Transverse colon (tissue), 4 donors: ENCODE measurements around the gene ALOX15. TPM values are rescaled to one million over a fixed set of nuclear protein-coding genes. Genes with fewer than 3 reads are reported as not detected.

Experiments used
- DNase-seq: peaks from one replicate; pipeline ENCODE4 v3.0.0-alpha.2; 2019
- H3K27ac ChIP-seq, 4 donors: fragments of 200-600 bp; sonication (generic); 2 replicates each; pipeline ENCODE4 v1.5.1; 2016 to 2018; ENCODE audit warnings: inconsistent platforms in 4 of 4
- H3K27me3 ChIP-seq: fragments of 200-600 bp; sonication (generic); 2 replicates; pipeline ENCODE4 v1.5.1; 2017; ENCODE audit warnings: inconsistent platforms
- H3K36me3 ChIP-seq, 4 donors: fragments of 200-600 bp; sonication (generic); 2 replicates each; pipeline ENCODE4 v1.5.1; 2017 to 2019; ENCODE audit warnings: inconsistent platforms in 4 of 4
- H3K4me1 ChIP-seq, 4 donors: fragments of 200-600 bp; sonication (generic); 2 replicates each; pipeline ENCODE4 v1.5.1; 2017 to 2020; ENCODE audit warnings: inconsistent platforms in 4 of 4
- H3K4me3 ChIP-seq, 4 donors: fragments of 200-600 bp; sonication (generic); 1 replicate in 1 of 4; 2 replicates in 3 of 4; pipeline versions ENCODE4 v1.5.1 to v1.6.1; 2017 to 2019; ENCODE audit warnings: inconsistent platforms in 4 of 4
- H3K9me3 ChIP-seq, 2 donors: fragments of 200-600 bp; sonication (generic); 2 replicates each; pipeline ENCODE4 v1.5.1; 2017 to 2019; ENCODE audit warnings: inconsistent platforms in 2 of 2
- EP300 ChIP-seq: sonication (generic); formaldehyde crosslinking; IDR thresholded peaks from one replicate; pipeline ENCODE4 v1.6.1; 2017; ENCODE audit warnings: antibody characterized with exemption, low read depth
- POLR2A ChIP-seq: fragments of 450-650 bp; IDR thresholded peaks from one replicate; pipeline ENCODE4 v1.6.1; 2016; ENCODE audit warnings: antibody characterized with exemption, mild to moderate bottlenecking, moderate library complexity
- POLR2AphosphoS5 ChIP-seq, 3 donors: sonication (generic); formaldehyde crosslinking; IDR thresholded peaks; one replicate each; pipeline ENCODE4 v1.6.1; 2016; ENCODE audit warnings: antibody characterized with exemption in 3 of 3
- WGBS, 2 donors: methylation state at CpG; one replicate each; pipeline ENCODE4 v1.1.5; 2018; ENCODE audit warnings: low coverage in 1 of 2; 5-methylcytosine and 5-hydroxymethylcytosine counted together
- in situ Hi-C, 4 donors: fragments of 200-750 bp; cut with MboI; loops; one replicate each; pipeline versions ENCODE4 v1.15.0 to v1.15.1; 2017; ENCODE audit warnings: low sequenced_read_pairs in 3 of 4, low pct_ligation_motif_present in 1 of 4, low pct_unique_long_range_greater_than_20kb in 1 of 4
- intact Hi-C: fragments of 100-400 bp; cut with DNase I; formaldehyde crosslinking; loops from one replicate; pipeline ENCODE4 v1.15.1; 2023; ENCODE audit warnings: low total_unique reads
- total RNA-seq, 4 donors: library from RNA; depleted of rRNA; stranded (reverse); fragments of >200 nt; gene quantifications; one replicate each; pipeline ENCODE4 v1.1.0, GENCODE V29; 2016
- TF ChIP-seq, protein P1 (sequence below), 5 experiments: fragments of 200-600 bp in 3 of 5; fragments of 450-650 bp in 2 of 5; sonication (generic) in 3 of 5; IDR thresholded peaks; 1 replicate in 2 of 5; 2 replicates in 3 of 5; pipeline ENCODE4 v1.5.1; 2016 to 2017; ENCODE audit warnings: antibody characterized with exemption in 5 of 5, inconsistent platforms in 3 of 5, mild to moderate bottlenecking in 2 of 5, moderate library complexity in 1 of 5

Gene ALOX15
- total RNA-seq, 4 donors from 2014 or later = 0.41 to 0.48 TPM; not detected in 2

DNA sequence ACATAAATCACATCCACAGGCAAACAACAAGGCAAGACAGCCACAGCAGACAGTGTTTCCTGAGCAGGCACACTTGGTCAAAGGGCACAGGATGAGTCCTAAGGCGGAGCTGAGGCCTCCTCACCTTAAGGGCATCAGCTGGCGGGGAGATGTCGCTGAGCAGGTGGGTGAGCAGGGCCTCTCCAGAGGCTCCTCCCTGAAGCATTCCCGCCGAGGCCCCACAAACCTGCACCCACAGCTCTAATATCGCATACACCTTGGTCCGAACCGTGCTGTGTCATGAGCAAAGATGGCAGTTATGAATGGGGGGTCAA, 33.2 kb upstream of the ALOX15 start:
- no peak for DNase-seq
- 94% methylated on average over 8 of the region's 8 CpGs; no CpG with 5 or more reads in 1 of the 2 donors for WGBS, 2 donors
- intact Hi-C loops (no loop called here), in situ Hi-C loops (no loop called here)
- Histone ChIP-seq H3K36me3 (peaks cover 0 to 53% (median 20%) of the 10 kb centered on the region in 4 donors), H3K27ac (no peak overlapping the region), H3K4me1 (no peaks in the 10 kb centered on the region), H3K27me3 (no peaks in the 10 kb centered on the region), H3K9me3 (no peaks in the 10 kb centered on the region), H3K4me3 (no peak overlapping the region)
- TF ChIP-seq EP300 = no peak

- H3K27me3 ChIP-seq = no peaks in the 10 kb centered on the region
- 92% methylated on average over 27 of the region's 27 CpGs; no CpG with 5 or more reads in 1 of the 2 donors for WGBS, 2 donors
- peaks cover 0 to 53% (median 20%) of the 10 kb centered on the region in 4 donors for H3K36me3 ChIP-seq
- H3K9me3 ChIP-seq = no peaks in the 10 kb centered on the region
- H3K4me1 ChIP-seq = no peaks in the 10 kb centered on the region
- in situ Hi-C loops = no loop called here
- H3K4me3 ChIP-seq = no peak overlapping the region
- no peak overlapping the region for H3K27ac ChIP-seq
- DNase-seq = no peak
- TF ChIP-seq POLR2AphosphoS5 (IDR thresholded peaks at IDR 0.05) (no peak), POLR2A (no peak), EP300 (no peak)
- intact Hi-C loops = no loop called here
Measured at GRCh38 chr17:4673986-4674684, 32.7 kb upstream of the ALOX15 start.

- H3K4me1 ChIP-seq = no peaks in the 10 kb centered on the region
- H3K27me3 ChIP-seq = no peaks in the 10 kb centered on the region
- 89% methylated on average over 11 of the region's 11 CpGs; no CpG with 5 or more reads in 1 of the 2 donors for WGBS, 2 donors
- TF ChIP-seq, protein P1, sequence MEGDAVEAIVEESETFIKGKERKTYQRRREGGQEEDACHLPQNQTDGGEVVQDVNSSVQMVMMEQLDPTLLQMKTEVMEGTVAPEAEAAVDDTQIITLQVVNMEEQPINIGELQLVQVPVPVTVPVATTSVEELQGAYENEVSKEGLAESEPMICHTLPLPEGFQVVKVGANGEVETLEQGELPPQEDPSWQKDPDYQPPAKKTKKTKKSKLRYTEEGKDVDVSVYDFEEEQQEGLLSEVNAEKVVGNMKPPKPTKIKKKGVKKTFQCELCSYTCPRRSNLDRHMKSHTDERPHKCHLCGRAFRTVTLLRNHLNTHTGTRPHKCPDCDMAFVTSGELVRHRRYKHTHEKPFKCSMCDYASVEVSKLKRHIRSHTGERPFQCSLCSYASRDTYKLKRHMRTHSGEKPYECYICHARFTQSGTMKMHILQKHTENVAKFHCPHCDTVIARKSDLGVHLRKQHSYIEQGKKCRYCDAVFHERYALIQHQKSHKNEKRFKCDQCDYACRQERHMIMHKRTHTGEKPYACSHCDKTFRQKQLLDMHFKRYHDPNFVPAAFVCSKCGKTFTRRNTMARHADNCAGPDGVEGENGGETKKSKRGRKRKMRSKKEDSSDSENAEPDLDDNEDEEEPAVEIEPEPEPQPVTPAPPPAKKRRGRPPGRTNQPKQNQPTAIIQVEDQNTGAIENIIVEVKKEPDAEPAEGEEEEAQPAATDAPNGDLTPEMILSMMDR (IDR thresholded peaks at IDR 0.05) = no peak
- peaks cover 0 to 53% (median 18%) of the 10 kb centered on the region in 4 donors for H3K36me3 ChIP-seq
- DNase-seq = no peak
- no peak overlapping the region for H3K4me3 ChIP-seq
- no peaks in the 10 kb centered on the region for H3K9me3 ChIP-seq
- intact Hi-C loops (no loop called here), in situ Hi-C loops (no loop called here)
- H3K27ac ChIP-seq = no peak overlapping the region
Measured at GRCh38 chr17:4673169-4673568, 31.7 kb upstream of the ALOX15 start.

DNA sequence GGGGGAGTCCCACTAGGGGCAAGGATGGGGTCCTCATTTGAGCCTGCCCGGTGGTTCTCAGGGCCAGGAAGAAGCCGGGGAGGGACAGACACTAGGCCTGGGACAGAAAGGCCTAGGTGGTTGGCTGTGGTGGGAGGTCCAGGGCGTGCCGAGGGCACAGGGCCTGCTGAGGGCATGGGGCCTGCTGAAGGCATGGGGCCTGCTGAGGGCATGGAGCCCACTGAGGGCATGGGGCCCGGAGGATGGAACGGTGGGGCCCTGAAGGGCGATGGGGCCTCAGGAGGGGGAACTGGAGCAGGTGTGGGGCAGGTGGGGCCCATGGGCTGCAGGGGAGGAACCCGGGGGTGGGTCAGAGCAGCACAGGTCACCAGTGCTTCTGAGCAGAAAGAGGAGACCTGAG, 31.3 kb upstream of the ALOX15 start:
- in situ Hi-C loops (no loop called here), intact Hi-C loops (no loop called here)
- Histone ChIP-seq H3K4me1 (no peaks in the 10 kb centered on the region), H3K27me3 (no peaks in the 10 kb centered on the region), H3K9me3 (no peaks in the 10 kb centered on the region), H3K36me3 (peaks cover 0 to 53% (median 18%) of the 10 kb centered on the region in 4 donors), H3K27ac (no peak overlapping the region), H3K4me3 (no peak overlapping the region)
- no peak for TF ChIP-seq POLR2A
- WGBS, 2 donors = 56 to 89% methylated on average over 3 to 8 of the region's 8 CpGs
- DNase-seq = no peak

- H3K36me3 ChIP-seq = peaks cover 0 to 53% (median 18%) of the 10 kb centered on the region in 4 donors
- in situ Hi-C loops (no loop called here), intact Hi-C loops (no loop called here)
Measured at GRCh38 chr17:4672055-4672630, 30.7 kb upstream of the ALOX15 start.

More at GRCh38 chr17:4672055-4672630, 30.7 kb upstream of the ALOX15 start:
- no peaks in the 10 kb centered on the region for H3K4me1 ChIP-seq
- H3K9me3 ChIP-seq = no peaks in the 10 kb centered on the region
- no peak overlapping the region for H3K27ac ChIP-seq
- 95% methylated on average over 9 of the region's 9 CpGs; no CpG with 5 or more reads in 1 of the 2 donors for WGBS, 2 donors
- no peak overlapping the region for H3K4me3 ChIP-seq
- H3K27me3 ChIP-seq = no peaks in the 10 kb centered on the region
- TF ChIP-seq POLR2AphosphoS5 (IDR thresholded peaks at IDR 0.05) (no peak), POLR2A (no peak), EP300 (no peak)
- TF ChIP-seq, protein P1 (IDR thresholded peaks at IDR 0.05) = no peak
- no peak for DNase-seq
